ENCODE data around the gene SESN3. TPM values are rescaled to one million over a fixed set of nuclear protein-coding genes. Genes with fewer than 3 reads are reported as not detected.

The SESN3 gene
- total RNA-seq, 1 experiment from 2014 or later: 0.55 TPM

GRCh38 chr11:95231881-95232605 is 1.0 kb upstream of the SESN3 start:
- ATAC-seq: no peak
- H3F3A ChIP-seq (ENCODE audit: low read length, unreplicated experiment): no peaks in the 10 kb centered on the region
- TF ChIP-seq CTCF (conservative IDR thresholded peaks at IDR 0.05; ENCODE audit: low read depth, low read length): no peak
- TF ChIP-seq EZH2phosphoT487 (IDR thresholded peaks at IDR 0.05; ENCODE audit: borderline replicate concordance, low read length): no peak
- no peak for TF ChIP-seq EZH2 (IDR thresholded peaks at IDR 0.05; ENCODE audit: low read length, unreplicated experiment)
- H4K20me1 ChIP-seq (ENCODE audit: low read length): no peaks in the 10 kb centered on the region
- no peaks in the 10 kb centered on the region for H3K9me3 ChIP-seq (ENCODE audit: low read length)
- peak overlapping the region; percentile 66 for H2AFZ ChIP-seq (ENCODE audit: low read length)
- no peaks in the 10 kb centered on the region for H3K36me3 ChIP-seq (ENCODE audit: low read depth, low read length)
- H3K27ac ChIP-seq (ENCODE audit: low read length): no peak overlapping the region
- 0 out of 2 replicates have a peak, but pooled peaks cover 10% of the 10 kb centered on the region for H3K4me1 ChIP-seq (ENCODE audit: insufficient read depth, low read length)
- CTCF ChIA-PET: no interaction called here
- POLR2A ChIA-PET (ENCODE audit: unreplicated experiment): interaction anchor here (0.5 to 0.6 kb wide), 3 partner anchors 364 to 1197 kb away, joined by 3 to 4 read pairs (median 3); no protein-coding TSS in a partner anchor
- H3K4me2 ChIP-seq (ENCODE audit: low read length): peak overlapping the region; percentile 88
- H3K9me2 ChIP-seq (replicated peaks; ENCODE audit: low read length): no peaks in the 10 kb centered on the region
- intact Hi-C loops (cut with micrococcal nuclease): loop anchor here (1.0 to 10.0 kb wide), 3 partner anchors 67 to 557 kb away; partner anchors contain the start of genes FAM76B and SRSF8
- no peaks in the 10 kb centered on the region for H3K79me2 ChIP-seq (ENCODE audit: low read length)
- no peak overlapping the region for H3K9ac ChIP-seq (ENCODE audit: low read length)
- BruUV-seq (replicated peaks): no TSS peak
- no peak for DNase-seq
- H3K27me3 ChIP-seq (ENCODE audit: low read length): peaks cover 64% of the 10 kb centered on the region
- H3K4me3 ChIP-seq (ENCODE audit: low read length): peak overlapping the region; percentile 54

GRCh38 chr11:95230810-95231126 is 234 bp downstream of the SESN3 start:
- no TSS peak for BruUV-seq (replicated peaks)
- ChIA-PET CTCF (no interaction called here), POLR2A (ENCODE audit: unreplicated experiment) (interaction anchor here (0.7 to 0.8 kb wide), 2 partner anchors 164 to 1081 kb away, joined by 5 to 9 read pairs; partner anchors contain the start of gene SRSF8)
- DNase-seq: no peak
- no peak overlapping the region for H3K9ac ChIP-seq (ENCODE audit: low read length)
- peak overlapping the region; percentile 88 for H3K4me2 ChIP-seq (ENCODE audit: low read length)
- H3K4me1 ChIP-seq (ENCODE audit: insufficient read depth, low read length): 0 out of 2 replicates have a peak, but pooled peaks cover 10% of the 10 kb centered on the region
- H3K9me3 ChIP-seq (ENCODE audit: low read length): no peaks in the 10 kb centered on the region
- no peaks in the 10 kb centered on the region for H3K79me2 ChIP-seq (ENCODE audit: low read length)
- H3K4me3 ChIP-seq (ENCODE audit: low read length): peak overlapping the region; percentile 68
- no peaks in the 10 kb centered on the region for H3K36me3 ChIP-seq (ENCODE audit: low read depth, low read length)
- H3K27ac ChIP-seq (ENCODE audit: low read length): no peak overlapping the region
- no peaks in the 10 kb centered on the region for H3K9me2 ChIP-seq (replicated peaks; ENCODE audit: low read length)
- H3K27me3 ChIP-seq (ENCODE audit: low read length): peaks cover 61% of the 10 kb centered on the region
- H2AFZ ChIP-seq (ENCODE audit: low read length): peak overlapping the region; percentile 66
- intact Hi-C loops (cut with micrococcal nuclease): loop anchor here (1.0 to 10.0 kb wide), 3 partner anchors 66 to 559 kb away; partner anchors contain the start of genes FAM76B and SRSF8
- no peaks in the 10 kb centered on the region for H4K20me1 ChIP-seq (ENCODE audit: low read length)
- TF ChIP-seq EZH2phosphoT487 (IDR thresholded peaks at IDR 0.05; ENCODE audit: borderline replicate concordance, low read length) (no peak; the same call in 1 of the 2 replicates), EZH2 (IDR thresholded peaks at IDR 0.05; ENCODE audit: low read length, unreplicated experiment) (no peak), CTCF (conservative IDR thresholded peaks at IDR 0.05; ENCODE audit: low read depth, low read length) (no peak)
- H3F3A ChIP-seq (ENCODE audit: low read length, unreplicated experiment): no peaks in the 10 kb centered on the region
- ATAC-seq: peak; percentile 30

Data from PC-3 (cell line).